Measurements from ENCODE around the gene PTPRR. TPM values are rescaled to one million over a fixed set of nuclear protein-coding genes. Genes with fewer than 3 reads are reported as not detected.

The PTPRR gene
- total RNA-seq, 1 donor from 2014 or later = under 0.01 TPM

DNA sequence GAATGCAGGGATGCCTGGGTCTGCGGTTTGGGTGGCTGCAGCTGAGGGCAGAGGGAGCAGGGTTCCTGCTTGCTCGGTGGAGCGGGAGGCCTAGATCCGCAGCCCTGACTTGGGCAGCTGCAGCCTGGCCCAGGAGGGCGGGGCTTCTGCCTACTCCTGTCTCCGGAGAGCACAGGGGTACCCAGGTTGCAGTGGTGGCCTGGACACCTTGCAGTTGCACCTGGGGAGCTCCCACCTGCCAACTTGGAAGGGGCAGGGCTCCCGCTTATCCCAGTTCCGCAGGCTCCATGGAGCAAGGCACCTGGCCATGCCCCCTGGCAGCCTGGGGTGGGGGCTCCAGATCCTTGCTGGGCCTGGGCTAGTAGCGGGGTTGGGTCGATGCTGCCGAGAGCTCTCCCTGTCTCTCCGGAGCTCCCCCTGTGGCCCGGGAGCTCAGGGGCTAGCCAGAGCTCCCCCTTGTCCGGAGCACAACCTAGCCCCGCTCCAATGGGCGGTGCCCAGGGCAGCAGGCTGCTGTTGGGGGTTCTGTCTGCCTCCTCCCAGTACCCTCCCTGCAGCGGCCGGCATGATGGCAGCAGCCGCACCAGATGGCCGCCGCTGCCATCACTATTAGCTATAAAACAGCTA, 136.4 kb downstream of the PTPRR start:
- Histone ChIP-seq H3K27me3 (ENCODE audit: control insufficient read depth, insufficient read depth, low read length) (peaks cover 2% of the 10 kb centered on the region), H3K4me3 (ENCODE audit: low read depth, low read length) (no peak overlapping the region), H3K36me3 (ENCODE audit: control insufficient read depth, insufficient read depth, low read length) (no peaks in the 10 kb centered on the region)
- TF ChIP-seq, protein P1, sequence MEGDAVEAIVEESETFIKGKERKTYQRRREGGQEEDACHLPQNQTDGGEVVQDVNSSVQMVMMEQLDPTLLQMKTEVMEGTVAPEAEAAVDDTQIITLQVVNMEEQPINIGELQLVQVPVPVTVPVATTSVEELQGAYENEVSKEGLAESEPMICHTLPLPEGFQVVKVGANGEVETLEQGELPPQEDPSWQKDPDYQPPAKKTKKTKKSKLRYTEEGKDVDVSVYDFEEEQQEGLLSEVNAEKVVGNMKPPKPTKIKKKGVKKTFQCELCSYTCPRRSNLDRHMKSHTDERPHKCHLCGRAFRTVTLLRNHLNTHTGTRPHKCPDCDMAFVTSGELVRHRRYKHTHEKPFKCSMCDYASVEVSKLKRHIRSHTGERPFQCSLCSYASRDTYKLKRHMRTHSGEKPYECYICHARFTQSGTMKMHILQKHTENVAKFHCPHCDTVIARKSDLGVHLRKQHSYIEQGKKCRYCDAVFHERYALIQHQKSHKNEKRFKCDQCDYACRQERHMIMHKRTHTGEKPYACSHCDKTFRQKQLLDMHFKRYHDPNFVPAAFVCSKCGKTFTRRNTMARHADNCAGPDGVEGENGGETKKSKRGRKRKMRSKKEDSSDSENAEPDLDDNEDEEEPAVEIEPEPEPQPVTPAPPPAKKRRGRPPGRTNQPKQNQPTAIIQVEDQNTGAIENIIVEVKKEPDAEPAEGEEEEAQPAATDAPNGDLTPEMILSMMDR (IDR thresholded peaks at IDR 0.05; ENCODE audit: insufficient read depth, low read length, severe bottlenecking) = no peak
- FAIRE-seq = no peak
- no peak for DNase-seq (ENCODE audit: low read depth)

DNA sequence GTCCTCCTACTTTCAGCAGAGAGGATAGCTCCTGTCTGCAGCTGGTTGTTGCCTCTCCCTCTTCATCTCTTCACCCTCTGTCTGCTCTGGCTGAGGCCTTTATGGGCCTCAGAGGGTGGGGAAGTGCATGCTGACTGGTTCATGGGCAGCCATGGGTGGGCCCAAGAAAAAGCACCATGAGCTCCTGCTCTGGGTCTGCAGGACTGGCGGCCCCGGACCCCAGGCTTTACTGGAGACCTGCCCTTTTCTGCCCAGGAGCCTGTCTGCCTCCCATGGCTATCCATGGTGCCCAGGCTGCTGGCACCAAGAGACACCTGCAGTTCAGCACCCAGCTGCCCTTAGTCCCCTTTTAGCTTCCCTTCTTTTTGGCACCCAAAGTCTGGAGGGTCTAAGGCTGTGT, 137.1 kb downstream of the PTPRR start:
- H3K36me3 ChIP-seq (ENCODE audit: control insufficient read depth, insufficient read depth, low read length) = no peaks in the 10 kb centered on the region
- H3K27me3 ChIP-seq (ENCODE audit: control insufficient read depth, insufficient read depth, low read length) = peaks cover 2% of the 10 kb centered on the region
- FAIRE-seq (no peak), DNase-seq (ENCODE audit: low read depth) (no peak)
- TF ChIP-seq, protein P1 (IDR thresholded peaks at IDR 0.05; ENCODE audit: insufficient read depth, low read length, severe bottlenecking) = no peak
- H3K4me3 ChIP-seq (ENCODE audit: low read depth, low read length) = no peak overlapping the region

DNA sequence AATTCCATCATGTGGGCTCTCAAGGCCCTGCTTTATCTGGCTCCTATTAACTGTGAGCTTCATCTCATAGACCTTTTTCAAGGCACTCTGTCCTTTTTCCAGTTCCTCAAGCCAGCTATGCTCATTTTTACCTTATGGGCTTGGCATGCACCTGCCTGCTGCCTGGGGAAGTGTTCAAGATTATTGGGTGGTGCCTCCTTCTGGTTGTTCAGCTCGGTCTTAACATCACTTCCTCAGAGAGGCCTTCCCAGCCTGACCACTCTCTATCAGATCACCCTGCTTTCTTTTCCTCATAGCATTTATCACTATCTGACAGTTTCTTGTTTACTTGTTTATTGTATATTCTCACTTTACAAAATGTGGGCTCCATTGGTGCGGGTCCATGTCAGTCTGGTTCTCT, 141.3 kb downstream of the PTPRR start:
- no peak for DNase-seq (ENCODE audit: low read depth)
- Histone ChIP-seq H3K27me3 (ENCODE audit: control insufficient read depth, insufficient read depth, low read length) (peaks cover 2% of the 10 kb centered on the region), H3K36me3 (ENCODE audit: control insufficient read depth, insufficient read depth, low read length) (no peaks in the 10 kb centered on the region), H3K4me3 (ENCODE audit: low read depth, low read length) (no peak overlapping the region)
- TF ChIP-seq, protein P1 (IDR thresholded peaks at IDR 0.05; ENCODE audit: insufficient read depth, low read length, severe bottlenecking) = no peak
- no peak for FAIRE-seq

DNA sequence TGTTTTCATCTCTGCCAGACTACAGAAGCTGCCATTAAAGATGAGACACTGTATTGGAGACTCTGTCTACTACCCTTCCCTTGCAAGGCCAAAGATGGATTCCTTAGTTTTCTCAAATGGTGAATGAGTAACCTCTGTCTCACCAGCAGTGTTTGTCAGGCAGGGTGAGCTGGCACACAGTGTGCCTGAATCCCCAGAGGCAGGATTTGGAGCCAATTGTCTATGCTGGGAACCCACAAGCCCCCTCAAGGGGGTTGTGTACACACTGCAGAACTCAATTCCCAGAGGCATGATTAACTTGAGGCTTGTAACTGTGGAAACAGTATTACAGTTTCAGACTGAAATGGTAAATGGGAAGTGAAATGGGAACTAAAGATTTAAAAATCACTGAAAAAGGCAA, 146.5 kb downstream of the PTPRR start:
- Histone ChIP-seq H3K4me3 (ENCODE audit: low read depth, low read length) (no peak overlapping the region), H3K36me3 (ENCODE audit: control insufficient read depth, insufficient read depth, low read length) (no peaks in the 10 kb centered on the region), H3K27me3 (ENCODE audit: control insufficient read depth, insufficient read depth, low read length) (no peaks in the 10 kb centered on the region)
- TF ChIP-seq, protein P1 (IDR thresholded peaks at IDR 0.05; ENCODE audit: insufficient read depth, low read length, severe bottlenecking) = no peak
- peak; percentile 74 for DNase-seq (ENCODE audit: low read depth)
- FAIRE-seq = peak; percentile 55

DNA sequence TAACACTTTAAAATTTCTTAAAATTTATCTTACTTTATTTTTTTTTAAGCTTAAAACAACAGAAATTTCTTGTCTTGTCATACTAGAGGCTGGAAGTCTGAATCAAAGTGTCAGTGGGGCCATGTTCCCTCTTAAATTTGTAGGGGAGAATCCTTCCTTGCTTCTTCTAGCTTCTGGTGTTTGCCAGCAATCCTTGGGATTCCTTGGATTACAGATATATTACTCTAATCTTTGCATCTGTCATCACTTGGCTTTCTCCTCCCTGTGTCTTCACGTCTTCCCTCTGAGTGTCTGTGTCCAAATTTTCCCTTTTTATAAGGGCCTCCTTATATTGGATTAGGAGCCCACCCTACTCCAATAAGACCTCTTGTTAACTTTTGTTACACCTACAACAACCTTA, 147.7 kb downstream of the PTPRR start:
- TF ChIP-seq, protein P1 (IDR thresholded peaks at IDR 0.05; ENCODE audit: insufficient read depth, low read length, severe bottlenecking) = no peak
- DNase-seq (ENCODE audit: low read depth) (no peak), FAIRE-seq (no peak)
- H3K4me3 ChIP-seq (ENCODE audit: low read depth, low read length) = no peak overlapping the region
- no peaks in the 10 kb centered on the region for H3K36me3 ChIP-seq (ENCODE audit: control insufficient read depth, insufficient read depth, low read length)
- no peaks in the 10 kb centered on the region for H3K27me3 ChIP-seq (ENCODE audit: control insufficient read depth, insufficient read depth, low read length)

DNA sequence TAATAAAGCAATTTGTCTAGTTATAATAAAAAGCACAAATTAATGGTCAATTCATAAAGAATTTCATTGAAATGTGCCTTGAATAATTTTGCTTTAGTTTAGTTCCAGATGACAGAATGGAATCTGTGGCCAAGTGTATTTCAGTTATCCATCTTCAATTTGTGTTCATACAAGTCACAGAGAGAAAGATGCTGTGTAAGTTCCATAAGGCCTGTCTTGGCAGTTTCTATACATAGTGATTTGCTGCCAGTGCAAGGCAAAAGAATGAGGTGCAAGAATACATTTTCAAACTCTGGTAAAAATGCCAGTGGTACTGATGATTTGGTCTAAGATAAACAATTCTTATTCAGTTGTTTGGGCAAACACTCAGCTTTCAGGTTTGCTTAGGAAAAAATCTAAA, 149.0 kb downstream of the PTPRR start:
- DNase-seq (ENCODE audit: low read depth) = no peak
- TF ChIP-seq, protein P1 (IDR thresholded peaks at IDR 0.05; ENCODE audit: insufficient read depth, low read length, severe bottlenecking) = no peak
- Histone ChIP-seq H3K36me3 (ENCODE audit: control insufficient read depth, insufficient read depth, low read length) (no peaks in the 10 kb centered on the region), H3K4me3 (ENCODE audit: low read depth, low read length) (no peak overlapping the region), H3K27me3 (ENCODE audit: control insufficient read depth, insufficient read depth, low read length) (no peaks in the 10 kb centered on the region)
- FAIRE-seq = no peak
